DMS53 treated with DMSO at 0.1 percent for 48 hours (cell line): Measurements from ENCODE around the gene BMP3.
"Not testable (repeated sequence)": the region's sequence is repeated elsewhere in the genome, so short reads cannot be mapped to it uniquely, and the experiment has no call there.

Source experiments
- DNase-seq: peaks from one replicate; lab custom pipeline; 2025; ENCODE audit not compliant: unreplicated experiment; lab: John Stamatoyannopoulos, UW

The BMP3 gene, protein sequence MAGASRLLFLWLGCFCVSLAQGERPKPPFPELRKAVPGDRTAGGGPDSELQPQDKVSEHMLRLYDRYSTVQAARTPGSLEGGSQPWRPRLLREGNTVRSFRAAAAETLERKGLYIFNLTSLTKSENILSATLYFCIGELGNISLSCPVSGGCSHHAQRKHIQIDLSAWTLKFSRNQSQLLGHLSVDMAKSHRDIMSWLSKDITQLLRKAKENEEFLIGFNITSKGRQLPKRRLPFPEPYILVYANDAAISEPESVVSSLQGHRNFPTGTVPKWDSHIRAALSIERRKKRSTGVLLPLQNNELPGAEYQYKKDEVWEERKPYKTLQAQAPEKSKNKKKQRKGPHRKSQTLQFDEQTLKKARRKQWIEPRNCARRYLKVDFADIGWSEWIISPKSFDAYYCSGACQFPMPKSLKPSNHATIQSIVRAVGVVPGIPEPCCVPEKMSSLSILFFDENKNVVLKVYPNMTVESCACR

DNA sequence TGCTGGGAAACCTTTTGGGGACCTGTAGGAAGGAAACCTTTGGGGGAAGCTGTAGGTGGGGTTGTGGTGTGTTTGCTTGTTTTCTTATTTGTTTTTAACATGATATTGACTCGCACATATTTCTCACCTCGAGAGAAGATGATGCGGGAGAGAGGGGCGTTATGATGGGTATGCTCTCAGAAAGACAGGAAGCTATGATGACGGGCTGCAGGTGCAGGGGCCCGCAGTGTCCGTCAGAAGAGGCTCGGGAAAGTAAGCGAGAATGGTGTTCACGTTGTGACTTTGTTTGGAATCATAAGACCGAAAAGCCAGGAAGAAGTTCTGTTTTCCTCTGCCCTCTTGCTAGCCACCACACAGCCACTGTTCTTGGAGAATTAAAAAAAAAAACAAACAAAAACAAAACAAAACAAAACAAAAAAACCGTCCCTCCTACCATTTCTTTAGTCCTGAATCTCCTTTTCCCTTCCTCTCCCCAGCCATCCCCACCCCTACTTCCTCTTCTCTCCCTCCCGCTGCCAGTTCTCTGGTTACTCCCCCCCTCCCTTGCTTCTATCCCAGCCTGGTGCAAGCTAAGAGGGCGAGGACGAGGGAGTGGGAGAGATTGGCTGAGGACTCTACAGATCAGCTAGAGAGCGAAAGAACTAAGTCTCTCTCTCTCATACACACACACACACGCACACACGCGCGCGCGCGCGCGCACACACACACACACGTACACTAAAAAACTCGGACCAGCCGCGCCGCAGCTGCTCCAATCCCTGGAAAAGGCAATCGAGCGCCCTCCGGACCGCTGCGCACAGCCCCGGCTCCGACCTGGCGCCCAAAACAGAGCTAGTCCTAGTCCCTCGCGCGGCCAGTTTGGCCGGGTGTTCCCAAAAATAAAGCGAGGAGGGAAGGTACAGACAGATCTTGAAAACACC is at the start of gene BMP3:
BMP3 (plus strand) TSS at position 648 of the 920 bp plus-strand sequence. CDS start 577 bp downstream, outside the sequence.
- DNase-seq: peak; percentile 29

DNA sequence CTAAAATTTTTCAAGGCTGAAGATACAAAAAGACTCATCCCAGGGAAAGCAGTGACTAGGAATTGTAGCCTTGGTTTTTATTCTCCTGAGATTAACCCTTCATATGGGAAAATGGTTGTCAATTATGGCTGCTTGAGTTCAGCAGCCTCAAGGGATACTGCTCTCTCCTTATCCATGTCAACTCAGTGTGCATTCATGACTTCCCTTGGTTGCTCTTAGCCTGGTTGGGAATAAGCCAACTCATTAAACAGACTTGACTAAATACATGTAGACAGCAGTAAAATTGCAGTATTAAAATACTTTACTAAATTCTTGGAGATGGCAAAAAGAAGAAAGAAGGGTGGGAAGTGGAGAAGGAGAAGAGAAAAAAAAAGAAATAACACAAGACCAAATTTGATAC is 44.5 kb upstream of the BMP3 start:
- DNase-seq: no peak

DNA sequence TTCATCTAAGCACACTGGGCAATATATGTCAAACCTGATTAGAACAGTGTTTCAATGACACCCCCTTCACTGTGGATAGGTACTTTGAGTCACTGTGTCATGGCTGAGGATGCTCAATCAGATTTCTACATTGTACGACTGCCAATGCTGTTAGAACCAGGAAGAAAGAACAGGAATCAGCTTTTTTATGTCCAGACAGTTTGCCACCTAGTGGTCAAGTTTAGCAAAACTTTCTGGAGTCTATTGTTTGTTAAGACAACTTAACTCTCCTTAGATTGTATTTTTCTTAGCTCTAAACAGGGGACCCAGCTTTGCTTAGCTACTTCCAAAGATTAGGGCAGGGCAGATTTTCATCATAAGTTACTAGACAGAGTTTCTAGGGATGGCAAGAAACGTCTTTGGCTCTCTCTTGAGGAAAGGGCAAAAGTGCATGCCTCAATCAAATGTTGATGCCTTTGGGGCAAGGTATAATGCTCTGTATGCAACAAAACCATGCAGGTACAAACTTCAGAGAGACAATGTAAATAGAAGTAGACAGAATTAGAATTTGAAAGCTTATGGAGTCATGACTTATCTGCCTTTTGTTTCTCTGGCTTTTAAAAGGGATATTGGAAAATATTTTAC is 40.5 kb upstream of the BMP3 start:
- peak; percentile 60 for DNase-seq

DNA sequence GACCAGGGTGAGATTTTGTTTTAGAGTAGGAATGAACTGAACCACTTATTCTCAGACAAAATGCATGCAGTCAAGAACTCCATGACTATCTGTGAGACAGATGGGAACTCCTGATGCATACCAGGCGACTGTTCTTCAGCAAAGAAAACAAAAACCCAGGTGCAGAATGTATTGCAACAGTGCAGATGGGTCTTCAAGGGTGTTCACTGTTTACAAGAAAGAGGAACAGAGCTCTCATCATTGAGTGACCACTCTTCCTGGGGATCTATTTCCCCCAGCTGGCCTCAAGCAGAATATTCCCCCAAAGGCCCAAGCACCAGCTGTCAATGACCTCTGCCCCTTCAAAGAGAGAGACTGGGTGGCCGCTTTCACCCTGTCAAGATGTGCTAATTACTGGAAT is 39.7 kb upstream of the BMP3 start:
- no peak for DNase-seq

DNA sequence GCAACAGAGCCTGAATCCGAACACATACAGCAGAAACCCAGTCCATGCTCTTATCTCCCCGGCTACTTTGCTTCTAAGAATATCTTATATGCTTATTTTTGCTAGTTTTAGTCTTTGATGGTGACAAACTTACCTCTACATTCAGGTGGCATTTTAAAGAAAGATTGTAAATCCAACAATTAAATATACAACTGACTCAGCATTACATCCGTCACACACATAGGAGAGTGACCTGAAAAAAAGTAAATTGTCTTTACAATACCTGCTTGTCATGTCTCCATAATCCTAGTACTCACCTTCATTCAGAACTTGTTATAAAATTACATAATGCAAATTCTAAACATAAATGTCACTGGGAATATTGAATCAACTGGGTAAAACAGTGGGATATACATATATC is 30.6 kb upstream of the BMP3 start:
- DNase-seq: no peak

DNA sequence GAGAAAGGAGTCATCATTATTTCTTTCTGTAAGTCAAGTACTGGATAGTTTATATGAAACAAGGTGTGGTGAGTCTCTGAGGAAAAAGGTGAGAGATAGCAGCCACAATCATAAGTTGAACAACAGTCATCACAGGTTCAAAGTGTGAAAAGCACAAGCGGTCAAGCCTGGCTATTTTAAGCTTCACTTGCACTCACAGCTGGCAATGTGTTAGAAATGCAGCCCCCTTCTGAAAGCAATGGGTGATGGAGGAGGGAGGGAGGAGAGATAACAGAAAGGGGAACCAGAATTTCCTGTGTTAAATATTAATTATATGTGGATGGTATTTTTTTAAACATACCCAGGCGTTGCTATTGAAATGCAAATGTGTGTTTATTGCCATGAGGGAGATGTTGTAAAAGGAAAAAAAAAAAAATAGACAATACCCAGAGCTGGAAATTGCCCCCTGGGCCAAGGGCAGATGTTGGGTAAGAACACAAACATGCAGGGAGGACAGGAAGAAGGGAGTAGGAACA is 26.9 kb upstream of the BMP3 start:
- no peak for DNase-seq

DNA sequence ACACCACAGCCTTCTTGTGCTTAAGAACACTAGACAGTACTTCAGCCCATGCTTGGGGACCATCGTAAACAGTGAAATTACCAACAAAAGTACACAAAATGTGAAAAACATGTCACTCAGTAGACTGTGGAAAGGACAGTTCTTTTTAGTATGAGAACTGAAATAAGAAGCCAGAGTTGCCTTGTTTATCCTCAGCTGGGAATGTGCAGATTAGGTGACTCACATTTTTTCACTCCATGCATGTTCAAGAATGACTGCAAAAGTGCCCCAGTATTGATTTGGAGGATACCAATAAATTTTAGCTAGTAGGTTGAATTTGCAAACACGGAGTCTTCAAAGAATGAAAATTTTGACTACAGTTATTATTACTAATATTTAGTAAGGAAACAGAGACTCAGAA is 23.1 kb upstream of the BMP3 start:
- no peak for DNase-seq

DNA sequence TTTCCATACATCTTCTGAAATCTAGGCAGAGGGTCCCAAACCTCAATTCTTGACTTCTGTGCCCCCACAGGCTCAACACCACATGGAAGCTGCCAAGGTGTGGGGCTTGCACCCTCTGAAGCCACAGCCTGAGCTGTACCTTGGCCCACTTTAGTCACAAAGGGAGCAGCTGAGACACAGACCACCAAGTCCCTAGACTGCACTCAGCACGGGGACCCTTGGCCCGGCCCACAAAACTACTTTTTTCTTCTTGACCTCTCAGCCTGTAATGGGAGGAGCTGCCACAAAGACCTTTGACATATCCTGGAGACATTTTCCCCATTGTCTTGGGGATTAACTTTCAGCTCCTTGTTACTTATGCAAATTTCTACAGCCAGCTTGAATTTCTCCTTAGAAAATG is 13.9 kb upstream of the BMP3 start:
- not testable (repeated sequence) for DNase-seq

DNA sequence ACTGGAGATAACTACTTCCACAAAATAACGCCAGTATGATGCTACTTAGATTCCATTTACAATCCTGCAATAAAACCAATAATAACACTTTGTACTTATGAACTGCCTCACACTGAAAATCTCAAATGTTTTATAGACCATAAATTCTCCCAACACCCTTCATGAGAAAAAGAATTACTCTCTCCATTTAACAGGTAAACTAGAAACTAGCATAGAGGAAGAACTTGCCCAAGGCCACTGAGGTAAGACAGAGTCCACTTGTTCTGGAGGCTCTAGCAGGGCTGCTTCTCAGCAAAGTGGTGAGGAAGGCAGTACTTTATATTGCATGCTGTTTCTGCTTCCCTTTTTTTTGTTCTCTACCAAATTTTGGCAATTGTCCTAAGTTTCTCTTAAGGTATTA is 11.5 kb upstream of the BMP3 start:
- no peak for DNase-seq

DNA sequence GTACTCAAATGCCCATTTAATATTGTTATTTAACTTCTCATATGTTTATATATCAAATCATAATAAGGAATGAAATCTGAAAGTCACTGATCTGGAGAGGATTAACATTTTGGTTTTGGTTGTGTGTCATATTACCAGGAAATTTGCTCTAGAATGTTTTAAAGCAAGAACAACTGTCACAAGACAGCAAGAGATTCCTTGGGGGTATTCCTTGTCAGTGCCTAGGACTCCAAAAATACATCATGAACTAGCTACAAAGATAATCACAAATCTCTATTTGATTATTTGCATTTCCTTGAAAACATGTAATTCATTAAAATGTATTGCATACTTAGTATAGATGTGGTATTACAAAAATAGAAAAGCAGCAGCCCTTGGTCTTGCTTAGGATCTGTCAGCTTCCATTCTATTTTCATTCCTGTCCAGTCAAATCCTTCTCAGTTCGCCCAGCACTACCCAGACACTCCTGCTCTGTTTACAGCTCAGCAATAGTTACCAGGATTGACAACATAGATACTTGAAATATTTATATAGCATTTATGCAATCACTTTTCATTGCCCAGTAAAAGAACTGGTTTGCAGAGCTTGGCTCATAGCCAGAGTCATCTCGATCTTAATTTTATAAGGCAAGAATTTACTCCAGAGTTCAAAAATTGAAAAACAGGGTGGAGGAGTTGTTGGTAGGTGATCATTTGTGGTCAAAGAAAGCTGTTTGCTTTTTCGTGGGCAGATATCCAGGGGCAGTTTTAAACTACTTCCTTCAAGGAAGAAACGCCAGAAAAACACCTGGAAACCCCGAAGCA is 9.2 kb upstream of the BMP3 start:
- peak; percentile 8 for DNase-seq

DNA sequence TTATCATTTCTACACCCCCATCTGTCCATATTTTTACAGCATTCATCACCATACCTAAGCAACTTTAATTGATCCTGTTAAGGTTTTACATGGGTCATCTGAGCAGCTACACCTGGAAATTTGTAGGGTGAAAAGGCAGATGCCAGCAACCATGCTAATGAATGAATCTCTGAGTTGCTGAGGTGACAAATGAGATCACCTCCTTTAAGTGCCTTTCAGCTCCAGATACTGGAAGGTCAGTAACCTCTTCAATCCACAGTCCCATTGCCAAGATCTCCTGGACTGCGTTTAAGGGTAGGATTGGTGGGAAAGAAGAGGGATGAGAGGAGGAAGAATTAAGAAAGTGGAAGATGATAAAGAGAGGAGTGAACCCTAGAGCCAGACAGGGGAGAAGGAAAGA is 8.5 kb upstream of the BMP3 start:
- no peak for DNase-seq

DNA sequence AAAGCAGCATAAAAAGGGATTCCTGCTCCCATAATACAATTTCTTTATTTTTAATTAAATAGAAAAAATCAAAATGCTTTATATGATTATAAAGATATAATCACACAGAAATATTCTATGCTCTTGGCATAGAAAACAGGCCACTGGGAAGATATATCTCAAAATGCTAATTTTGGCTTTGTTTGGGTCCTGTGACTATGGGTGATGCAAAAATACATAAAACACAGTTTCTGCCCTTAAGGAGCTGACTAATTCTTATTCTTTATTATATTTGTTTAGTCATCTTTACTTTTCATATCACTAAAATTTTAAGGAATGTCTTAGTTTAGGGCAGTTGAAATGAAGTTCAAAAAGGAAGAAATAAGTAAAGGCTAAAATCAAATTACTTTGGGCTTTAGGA is 7.0 kb upstream of the BMP3 start:
- DNase-seq: no peak

DNA sequence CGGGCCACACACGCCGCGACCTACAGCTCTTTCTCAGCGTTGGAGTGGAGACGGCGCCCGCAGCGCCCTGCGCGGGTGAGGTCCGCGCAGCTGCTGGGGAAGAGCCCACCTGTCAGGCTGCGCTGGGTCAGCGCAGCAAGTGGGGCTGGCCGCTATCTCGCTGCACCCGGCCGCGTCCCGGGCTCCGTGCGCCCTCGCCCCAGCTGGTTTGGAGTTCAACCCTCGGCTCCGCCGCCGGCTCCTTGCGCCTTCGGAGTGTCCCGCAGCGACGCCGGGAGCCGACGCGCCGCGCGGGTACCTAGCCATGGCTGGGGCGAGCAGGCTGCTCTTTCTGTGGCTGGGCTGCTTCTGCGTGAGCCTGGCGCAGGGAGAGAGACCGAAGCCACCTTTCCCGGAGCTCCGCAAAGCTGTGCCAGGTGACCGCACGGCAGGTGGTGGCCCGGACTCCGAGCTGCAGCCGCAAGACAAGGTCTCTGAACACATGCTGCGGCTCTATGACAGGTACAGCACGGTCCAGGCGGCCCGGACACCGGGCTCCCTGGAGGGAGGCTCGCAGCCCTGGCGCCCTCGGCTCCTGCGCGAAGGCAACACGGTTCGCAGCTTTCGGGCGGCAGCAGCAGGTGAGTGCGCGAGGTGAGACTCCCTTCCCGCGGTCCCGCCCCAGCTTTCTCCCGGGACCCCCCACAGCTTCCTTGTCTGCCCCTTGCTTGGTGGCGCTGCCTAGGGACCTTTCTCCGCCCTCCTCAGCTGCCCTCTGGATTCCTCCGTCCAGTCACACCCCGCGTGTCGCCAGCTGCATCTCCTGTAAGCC is 678 bp downstream of the BMP3 start:
- DNase-seq: peak; percentile 18

DNA sequence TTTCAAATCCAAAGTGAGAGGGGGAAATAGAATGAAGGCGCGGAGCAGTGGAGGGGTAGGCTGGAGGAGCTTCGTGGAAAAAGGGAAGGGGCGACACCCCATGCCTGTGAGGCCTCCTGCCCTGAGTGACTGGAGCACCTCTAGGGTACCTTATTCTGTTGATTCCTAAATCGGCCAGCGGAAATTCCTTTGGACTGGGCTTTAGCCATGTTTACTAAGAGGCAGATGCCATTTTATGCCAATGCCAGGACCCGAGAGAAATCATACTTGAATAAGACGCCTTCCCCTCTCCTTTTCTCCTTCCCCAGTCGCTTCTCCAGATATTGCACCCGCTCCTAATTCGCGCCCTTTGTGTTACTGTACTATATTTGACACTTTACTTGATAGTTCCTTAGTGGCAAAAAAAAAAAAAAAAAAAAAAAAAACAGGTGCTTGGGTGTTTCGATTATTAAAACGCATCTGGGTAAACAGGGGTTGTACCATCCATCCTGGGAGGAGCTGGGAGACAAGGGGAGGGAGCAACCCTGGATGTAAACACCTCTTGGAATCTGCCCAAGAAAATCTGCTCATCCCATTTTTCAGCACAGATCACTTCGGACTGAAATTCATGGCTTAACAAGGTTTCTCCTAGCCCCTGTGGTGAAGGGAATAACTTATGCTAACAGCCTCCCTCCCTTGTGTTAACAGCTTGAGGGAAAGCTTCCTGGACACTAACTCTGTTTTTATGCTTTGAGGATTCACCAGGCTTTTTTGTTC is 1.5 kb downstream of the BMP3 start:
- DNase-seq: no peak

DNA sequence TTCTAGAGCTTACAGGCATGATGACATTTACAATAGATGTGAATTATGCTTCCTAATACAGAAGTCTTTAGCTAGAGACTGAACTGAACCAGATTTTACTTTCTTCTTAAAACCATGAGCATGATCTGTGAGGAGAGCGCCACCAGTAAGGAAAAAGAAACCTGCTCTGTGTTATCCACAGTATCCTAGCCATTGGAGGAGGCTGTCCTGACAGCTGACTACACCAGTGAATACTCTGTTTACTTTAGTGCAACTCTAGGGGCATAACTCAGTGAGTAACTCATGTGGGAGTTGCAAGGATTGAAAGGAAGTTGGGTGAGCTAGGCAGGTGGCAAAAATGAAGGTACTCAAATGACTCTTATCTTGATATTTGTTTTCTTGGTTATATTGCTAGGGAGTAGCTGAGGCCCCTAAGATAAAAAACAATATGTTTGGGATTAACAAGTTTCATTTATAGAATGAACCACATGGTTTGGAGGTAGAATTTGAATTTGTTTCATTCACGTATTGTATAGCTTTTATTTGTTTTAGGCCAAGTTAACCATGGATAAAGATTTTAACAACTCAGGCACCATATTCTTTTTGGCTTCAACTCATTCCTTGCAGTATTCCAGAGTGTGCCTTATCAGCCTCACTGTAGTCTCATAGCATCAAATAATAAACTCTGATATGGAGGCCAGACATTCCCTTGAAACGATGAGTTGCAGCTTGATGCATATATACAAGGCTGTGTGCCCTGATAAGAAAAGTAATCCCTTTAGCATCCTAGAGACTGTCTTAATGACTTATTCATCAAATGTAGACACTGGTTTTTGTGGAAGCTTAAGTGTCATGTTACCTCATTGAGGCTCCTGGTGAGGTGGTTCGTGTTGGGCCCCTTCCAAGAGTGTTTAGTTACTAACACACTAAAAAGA is 2.5 kb downstream of the BMP3 start:
- DNase-seq: peak; percentile 9

DNA sequence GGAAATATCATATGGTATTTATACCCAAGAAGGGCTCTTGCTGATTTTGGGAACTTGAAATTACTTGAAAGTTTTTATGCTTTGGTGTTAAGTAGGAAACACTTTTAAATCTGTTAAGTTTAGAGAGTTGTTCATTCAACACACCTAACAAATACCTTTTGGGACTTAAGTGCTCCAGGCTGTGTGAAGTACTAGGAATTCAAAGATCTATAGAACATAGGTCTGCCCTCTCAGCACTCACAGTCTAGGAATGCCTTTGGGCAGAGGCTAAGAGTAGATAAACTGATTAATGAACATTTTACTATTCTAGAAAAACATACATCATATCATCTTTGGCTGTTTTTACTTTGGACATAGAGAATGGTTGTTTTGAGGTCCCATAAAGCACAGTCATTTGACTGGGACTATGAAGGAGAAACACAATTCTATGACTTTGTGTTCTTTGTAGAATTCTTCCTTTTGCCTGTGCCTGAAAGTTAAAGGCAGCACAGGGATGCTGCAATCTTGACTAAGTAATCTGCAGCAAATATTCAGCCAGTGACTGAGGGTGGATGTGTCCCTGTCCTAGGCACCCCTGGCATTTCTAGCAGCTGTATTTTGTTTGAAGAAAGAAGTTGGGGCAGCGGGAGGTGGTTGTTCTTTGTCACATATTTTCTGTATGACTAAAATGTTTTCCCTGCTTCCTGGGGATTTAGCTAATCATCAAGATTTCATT is 8.3 kb downstream of the BMP3 start:
- DNase-seq: no peak

DNA sequence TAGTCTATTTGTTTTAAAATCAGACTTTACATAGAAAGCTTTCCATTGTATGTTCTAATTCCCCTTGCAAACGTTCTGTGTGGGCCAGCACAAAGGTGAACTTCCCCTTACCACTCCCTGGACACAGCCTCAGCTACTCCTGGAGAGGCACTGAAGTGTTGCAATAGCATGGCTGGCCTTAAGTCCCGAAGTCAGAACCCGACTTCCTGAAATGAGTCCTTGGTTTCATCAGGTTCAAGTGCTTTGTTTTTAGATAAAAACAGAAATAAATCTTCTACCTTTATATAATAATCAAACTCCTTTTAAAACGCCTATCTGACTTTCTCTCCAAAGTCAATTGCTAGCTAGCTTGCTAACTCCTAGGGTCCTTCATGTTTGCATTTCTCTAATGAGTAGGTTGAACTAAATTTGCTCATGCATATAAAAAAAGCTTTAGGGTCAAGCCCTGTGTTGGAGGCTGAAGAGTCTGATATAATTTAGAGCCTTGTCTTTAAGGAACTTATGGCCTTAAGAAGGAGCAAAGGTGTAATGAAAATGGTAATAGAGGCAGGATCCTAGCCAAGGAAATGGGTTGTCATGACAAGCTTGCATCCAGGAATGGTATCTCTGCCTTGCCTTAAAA is 9.0 kb downstream of the BMP3 start:
- no peak for DNase-seq
